Aorta (tissue), 5 donors: Measurements from ENCODE around the gene ACP2. TPM values are rescaled to one million over a fixed set of nuclear protein-coding genes. Genes with fewer than 3 reads are reported as not detected.
"Not testable (repeated sequence)": the region's sequence is repeated elsewhere in the genome, so short reads cannot be mapped to it uniquely, and the experiment has no call there.

ENCODE experiments used
- ATAC-seq: fragments of 200-7000 bp; cut with Tn5 transposase; one replicate; pipeline ENCODE4 v1.9.1; 2022; ENCODE audit warnings: moderate library complexity; ENCODE audit not compliant: low FRiP score
- DNase-seq, 2 donors: peaks; one replicate each; pipeline ENCODE4 v3.0.0-alpha.2; 2020
- H3K27ac ChIP-seq, 2 donors: one replicate each; pipeline ENCODE4 v1.5.1; 2013; ENCODE audit warnings: low read length in 2 of 2, mild to moderate bottlenecking in 2 of 2, moderate library complexity in 2 of 2, control low read depth in 1 of 2, inconsistent platforms in 1 of 2, low read depth in 1 of 2
- H3K27me3 ChIP-seq, 2 donors: one replicate each; pipeline ENCODE4 v1.6.1; 2013; ENCODE audit warnings: control low read depth in 1 of 2, low read length in 1 of 2, mild to moderate bottlenecking in 1 of 2, moderate library complexity in 1 of 2; ENCODE audit not compliant: insufficient read depth in 2 of 2, control insufficient read depth in 1 of 2
- H3K36me3 ChIP-seq, 2 donors: one replicate each; pipeline ENCODE4 v1.6.1; 2013; ENCODE audit warnings: control low read depth in 1 of 2, low read length in 1 of 2, mild to moderate bottlenecking in 1 of 2; ENCODE audit not compliant: insufficient read depth in 2 of 2, control insufficient read depth in 1 of 2
- H3K4me1 ChIP-seq, 2 donors: one replicate each; pipeline ENCODE4 v1.6.1; 2013; ENCODE audit warnings: low read length in 2 of 2, control low read depth in 1 of 2, mild to moderate bottlenecking in 1 of 2, moderate library complexity in 1 of 2; ENCODE audit not compliant: insufficient read depth in 2 of 2, control insufficient read depth in 1 of 2
- H3K4me3 ChIP-seq, 2 donors: one replicate each; pipeline ENCODE4 v1.5.1; 2013; ENCODE audit warnings: low read length in 2 of 2, control low read depth in 1 of 2, mild to moderate bottlenecking in 1 of 2
- H3K9me3 ChIP-seq: one replicate; pipeline ENCODE4 v1.6.1; 2013; ENCODE audit warnings: mild to moderate bottlenecking, low read length; ENCODE audit not compliant: control insufficient read depth
- WGBS, 2 donors: extraction: QIAGEN DNeasy Blood & Tissue Kit; methylation state at CpG; one replicate each; pipeline ENCODE4 v1.1.7; 2013; 5-methylcytosine and 5-hydroxymethylcytosine counted together
- intact Hi-C, 2 donors: fragments of 100-400 bp; cut with DNase I; formaldehyde crosslinking; loops; one replicate each; pipeline versions ENCODE4 v1.14.2 to v1.15.0; 2022
- polyA plus RNA-seq, 2 donors: library from polyadenylated mRNA; stranded (reverse); fragments of 200-250 nt; gene quantifications; one replicate each; pipeline ENCODE4 v1.2.3, GENCODE V29; 2013
- total RNA-seq, 2 donors: library from RNA; stranded (reverse); fragmentation: NEBNext Ultra II Directional; extraction: Animal tissue kit (Norgen Biotek cat#: 25700); gene quantifications; one replicate each; pipeline ENCODE4 v1.2.1, GENCODE V29; 2021
- donor health status: healthy with polysubstance abuse.
- donor health status: Bipolar disorder and iron deficiency.
- donor health status: DM: no; HTN: no; CAD: no.
- donor health status: DM: no; HTN: no; CAD: no.
- donor health status: DM: yes; HTN: yes; CAD: no.

ACP2 gene
- total and polyA plus RNA-seq, 4 donors, result 18.0 to 27.8 (median 20.2) TPM

DNA sequence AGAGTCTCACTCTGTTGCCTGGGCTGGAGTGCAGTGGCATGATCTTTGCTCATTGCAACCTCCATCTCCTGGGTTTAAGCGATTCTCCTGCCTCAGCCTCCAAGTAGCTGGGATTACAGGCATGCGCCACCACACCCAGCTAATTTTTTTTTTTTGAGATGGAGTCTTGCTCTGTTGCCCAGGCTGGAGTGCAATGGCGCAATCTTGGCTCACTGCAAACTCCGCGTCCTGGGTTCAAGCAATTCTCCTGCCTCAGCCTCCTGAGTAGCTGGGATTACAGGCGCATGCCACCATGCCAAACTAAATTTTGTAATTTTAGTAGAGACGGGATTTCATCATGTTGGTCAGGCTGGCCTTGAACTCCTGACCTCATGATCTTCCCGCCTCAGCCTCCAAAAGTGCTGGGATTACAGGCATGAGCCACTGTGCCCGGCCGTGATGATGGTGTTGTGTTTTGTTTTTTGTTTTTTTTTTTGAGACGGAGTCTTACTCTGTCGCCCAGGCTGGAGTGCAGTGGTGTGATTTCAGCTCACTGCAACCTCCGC lies 40.5 kb downstream of the ACP2 start:
- not testable (repeated sequence) for ATAC-seq, H3K4me3 ChIP-seq, DNase-seq

GRCh38 chr11:47207459-47207858 lies 41.2 kb downstream of the ACP2 start:
- 87 to 93% methylated on average over 6 of the region's 6 CpGs for WGBS, 2 donors
- H3K9me3 ChIP-seq, result no peaks in the 10 kb centered on the region
- intact Hi-C loops, result no loop called here

More for the DNA sequence above, 40.5 kb downstream of the ACP2 start:
- H3K27me3 ChIP-seq, H3K9me3 ChIP-seq, H3K27ac ChIP-seq, H3K4me1 ChIP-seq, intact Hi-C loops, H3K36me3 ChIP-seq: not testable (repeated sequence)
- 94% methylated on average over 13 of the region's 13 CpGs for WGBS, 2 donors

GRCh38 chr11:47206577-47206976 lies 42.0 kb downstream of the ACP2 start:
- intact Hi-C loops, result not testable (repeated sequence)
- WGBS, 2 donors, result 91 to 94% methylated on average over 4 to 5 of the region's 5 CpGs

More at GRCh38 chr11:47207459-47207858, 41.2 kb downstream of the ACP2 start:
- H3K36me3 ChIP-seq, result no peaks in the 10 kb centered on the region
- no peaks in the 10 kb centered on the region for H3K4me1 ChIP-seq
- no peak for DNase-seq
- H3K27ac ChIP-seq, result no peak overlapping the region
- no peak overlapping the region for H3K4me3 ChIP-seq
- no peak for ATAC-seq
- H3K27me3 ChIP-seq, result no peaks in the 10 kb centered on the region

DNA sequence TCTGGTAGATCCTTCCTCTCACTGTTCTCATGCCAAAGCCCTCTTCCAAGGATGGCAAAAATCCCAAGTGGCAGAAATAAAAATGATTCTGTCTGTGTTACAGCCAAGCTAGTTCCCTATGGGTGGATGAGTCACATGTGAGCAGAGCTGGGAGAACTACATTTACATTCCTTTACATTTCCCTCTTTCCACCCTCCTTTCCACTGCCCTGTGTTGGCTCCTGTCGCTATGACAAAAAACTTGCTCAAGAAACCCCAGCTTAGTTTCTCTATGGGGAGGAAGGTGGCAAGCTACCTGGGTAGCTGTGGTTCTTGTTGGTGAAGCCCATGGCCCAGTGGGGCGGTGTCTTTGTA lies 44.0 kb downstream of the ACP2 start:
- no peaks in the 10 kb centered on the region for H3K36me3 ChIP-seq
- H3K9me3 ChIP-seq, result no peaks in the 10 kb centered on the region
- no peak for DNase-seq
- no peak overlapping the region for H3K27ac ChIP-seq
- no peak for ATAC-seq
- WGBS, 2 donors, result 48 to 50% methylated on average over 2 of the region's 2 CpGs
- H3K4me3 ChIP-seq, result no peak overlapping the region
- H3K4me1 ChIP-seq, result no peaks in the 10 kb centered on the region
- H3K27me3 ChIP-seq, result no peaks in the 10 kb centered on the region
- intact Hi-C loops, result no loop called here

More at GRCh38 chr11:47206577-47206976, 42.0 kb downstream of the ACP2 start:
- H3K27ac ChIP-seq, H3K27me3 ChIP-seq, H3K4me1 ChIP-seq, H3K36me3 ChIP-seq, ATAC-seq, H3K9me3 ChIP-seq, DNase-seq, H3K4me3 ChIP-seq: not testable (repeated sequence)

- no peaks in the 10 kb centered on the region for H3K9me3 ChIP-seq
- no peak for DNase-seq
- no peak for ATAC-seq
- no peaks in the 10 kb centered on the region for H3K27me3 ChIP-seq
- WGBS, 2 donors, result 69 to 81% methylated on average over 5 of the region's 5 CpGs
- no peak overlapping the region for H3K4me3 ChIP-seq
- intact Hi-C loops, result no loop called here
- H3K27ac ChIP-seq, result no peak overlapping the region
- no peaks in the 10 kb centered on the region for H3K36me3 ChIP-seq
- H3K4me1 ChIP-seq, result no peaks in the 10 kb centered on the region
Measured at GRCh38 chr11:47202576-47202975, 46.0 kb downstream of the ACP2 start.

DNA sequence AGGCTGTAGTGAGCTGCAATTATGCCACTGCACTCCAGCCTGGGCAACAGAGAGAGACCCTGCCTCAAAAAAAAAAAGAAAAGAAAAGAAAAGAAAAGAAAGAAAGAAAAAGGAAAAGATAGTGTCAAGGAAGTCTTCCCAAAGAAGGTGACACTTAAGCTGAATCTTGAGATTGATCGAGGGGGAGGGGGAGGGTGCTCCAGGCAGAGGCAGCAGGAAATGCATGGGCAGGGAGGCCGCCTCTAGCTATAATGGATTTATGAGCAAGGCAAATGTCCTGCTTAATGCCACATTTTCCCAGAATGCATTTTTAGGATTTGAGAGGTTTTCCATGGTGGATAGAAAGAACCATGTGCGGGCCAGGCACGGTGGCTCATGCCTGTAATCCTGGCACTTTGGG lies 47.6 kb downstream of the ACP2 start:
- WGBS, 2 donors, result 84 to 92% methylated on average over 4 of the region's 4 CpGs

GRCh38 chr11:47198161-47198560 lies 50.5 kb downstream of the ACP2 start:
- ATAC-seq, H3K27me3 ChIP-seq, H3K36me3 ChIP-seq, DNase-seq, H3K4me1 ChIP-seq, intact Hi-C loops, H3K27ac ChIP-seq, H3K4me3 ChIP-seq, H3K9me3 ChIP-seq: not testable (repeated sequence)
- WGBS, 2 donors, result 93 to 94% methylated on average over 9 of the region's 9 CpGs

More for the DNA sequence above, 47.6 kb downstream of the ACP2 start:
- Histone ChIP-seq H3K9me3 (no peaks in the 10 kb centered on the region), H3K4me1 (no peaks in the 10 kb centered on the region), H3K27me3 (no peaks in the 10 kb centered on the region), H3K27ac (no peak overlapping the region), H3K36me3 (no peaks in the 10 kb centered on the region), H3K4me3 (no peak overlapping the region)
- ATAC-seq (no peak), DNase-seq (no peak)
- intact Hi-C loops, result no loop called here

GRCh38 chr11:47192111-47192510 lies 56.5 kb downstream of the ACP2 start:
- ATAC-seq, result no peak

GRCh38 chr11:47191137-47191536 lies 57.5 kb downstream of the ACP2 start:
- H3K4me3 ChIP-seq, DNase-seq, intact Hi-C loops, H3K36me3 ChIP-seq, H3K27ac ChIP-seq, H3K4me1 ChIP-seq, H3K9me3 ChIP-seq, H3K27me3 ChIP-seq, ATAC-seq: not testable (repeated sequence)
- 90 to 92% methylated on average over 10 of the region's 10 CpGs for WGBS, 2 donors

More at GRCh38 chr11:47192111-47192510, 56.5 kb downstream of the ACP2 start:
- intact Hi-C loops, result no loop called here
- Histone ChIP-seq H3K36me3 (no peaks in the 10 kb centered on the region), H3K27me3 (no peaks in the 10 kb centered on the region), H3K4me3 (no peak overlapping the region), H3K27ac (no peak overlapping the region), H3K9me3 (no peaks in the 10 kb centered on the region), H3K4me1 (no peaks in the 10 kb centered on the region)
- whole genome bisulfite sequencing, 2 donors, result 71 to 73% methylated on average over 4 of the region's 4 CpGs
- no peak for DNase-seq
